Stimulated activated CD4-positive, alpha-beta T cell treated with anti-CD3 and anti-CD28 coated beads, Interleukin-4, amount 100 ng/mL, for 48 hours (primary cell): Measurements from ENCODE around the gene GSTM1.
"Not testable (repeated sequence)": the region's sequence is repeated elsewhere in the genome, so short reads cannot be mapped to it uniquely, and the experiment has no call there.

ENCODE experiments used
- DNase-seq, 2 donors: peaks; one replicate each; pipeline ENCODE4 v3.0.0-alpha.2; 2020; ENCODE audit warnings: low read depth in 2 of 2

GSTM1 gene

DNA sequence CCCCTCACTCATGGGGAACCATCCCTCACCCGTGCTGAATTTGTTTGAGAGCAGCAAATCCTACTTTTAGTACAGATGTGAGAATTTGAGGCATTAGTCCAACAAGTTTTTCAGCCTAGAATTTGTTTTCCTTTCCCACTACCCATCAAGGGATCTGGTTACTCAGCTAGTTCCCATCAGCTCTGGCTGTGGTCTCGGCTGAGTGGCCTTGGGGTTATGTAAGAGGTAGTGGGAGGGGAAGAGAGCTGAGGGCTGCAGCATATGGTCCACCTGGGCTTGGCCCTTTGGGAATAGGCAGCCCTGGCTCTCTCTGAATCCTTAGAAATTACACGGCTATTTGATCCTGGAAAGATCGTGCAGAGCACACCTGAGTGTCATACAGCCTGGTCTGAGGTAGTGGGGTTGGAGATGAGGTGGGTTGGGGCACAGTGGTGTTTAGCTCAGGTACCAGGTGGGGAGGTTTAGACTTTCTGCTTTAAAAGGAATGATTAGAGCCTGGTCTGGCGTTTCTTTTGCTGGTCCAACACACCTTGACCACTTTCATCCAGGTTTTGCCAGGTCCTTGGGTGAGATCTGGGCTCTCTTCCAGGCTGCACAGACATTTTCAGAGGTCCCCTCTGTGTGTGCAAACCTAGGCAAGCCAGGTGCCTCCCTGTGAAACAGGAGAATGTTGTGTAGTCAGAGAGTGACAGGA is 27.5 kb upstream of the GSTM1 start:
- DNase-seq = no peak

GRCh38 chr1:109660691-109661026 is 27.0 kb upstream of the GSTM1 start:
- DNase-seq = not testable (repeated sequence)

GRCh38 chr1:109661391-109661790 is 26.2 kb upstream of the GSTM1 start:
- no peak for DNase-seq

- no peak for DNase-seq
Observed at GRCh38 chr1:109664671-109665070, 22.9 kb upstream of the GSTM1 start.

GRCh38 chr1:109667452-109668122 is 20.0 kb upstream of the GSTM1 start, which contains the start of gene GSTM2:
TSS of gene GSTM2 (plus strand) at chr1:109668057. CDS start at chr1:109668116, 59 bp downstream.
- DNase-seq = peak; percentile 78 to 87

- no peak for DNase-seq
Observed at GRCh38 chr1:109668123-109668775, 19.4 kb upstream of the GSTM1 start.

DNA sequence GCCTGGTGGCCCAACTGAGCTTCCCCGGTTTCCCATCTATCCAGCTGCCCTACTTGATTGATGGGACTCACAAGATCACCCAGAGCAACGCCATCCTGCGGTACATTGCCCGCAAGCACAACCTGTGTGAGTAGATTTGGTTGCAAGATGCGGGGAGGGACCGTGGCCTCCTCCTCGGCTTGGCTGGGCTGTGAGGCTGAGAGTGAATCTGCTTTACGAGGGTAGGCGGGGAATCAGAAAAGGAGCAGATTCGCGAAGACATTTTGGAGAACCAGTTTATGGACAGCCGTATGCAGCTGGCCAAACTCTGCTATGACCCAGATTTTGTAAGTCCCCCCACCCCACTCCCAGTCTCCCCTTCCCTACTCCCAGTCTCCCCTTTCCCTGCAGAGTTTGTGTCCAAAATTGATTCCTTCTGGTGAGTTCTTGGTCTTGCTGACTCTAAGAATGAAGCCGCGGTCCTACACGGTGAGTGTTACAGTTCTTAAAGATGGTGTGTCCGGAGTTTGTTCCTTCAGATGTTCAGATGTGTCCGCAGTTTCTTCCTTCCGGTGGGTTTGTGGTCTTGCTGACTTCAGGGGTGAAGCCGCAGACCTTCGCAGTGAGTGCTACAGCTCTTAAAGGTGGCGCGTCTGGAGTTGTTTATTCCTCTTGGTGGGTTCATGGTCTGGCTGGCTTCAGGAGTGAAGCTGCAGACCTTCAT is 18.2 kb upstream of the GSTM1 start:
- DNase-seq = no peak

GRCh38 chr1:109669949-109670302 is 17.7 kb upstream of the GSTM1 start:
- not testable (repeated sequence) for DNase-seq

DNA sequence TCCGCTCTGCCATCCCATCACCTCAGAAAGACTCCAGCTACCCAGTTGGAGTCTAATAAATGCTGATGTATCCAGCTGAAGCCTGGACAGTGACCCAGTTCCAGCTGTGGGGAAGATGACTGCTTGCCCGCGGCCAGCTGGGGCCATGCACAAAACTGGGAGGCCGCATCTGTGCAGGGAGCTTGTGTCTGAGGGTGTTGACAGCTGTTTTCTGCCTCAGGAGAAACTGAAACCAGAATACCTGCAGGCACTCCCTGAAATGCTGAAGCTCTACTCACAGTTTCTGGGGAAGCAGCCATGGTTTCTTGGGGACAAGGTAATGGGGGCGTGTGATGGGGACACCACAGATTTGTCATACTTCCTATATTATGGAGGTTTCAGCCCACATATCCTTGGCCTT is 16.6 kb upstream of the GSTM1 start:
- DNase-seq = no peak

GRCh38 chr1:109673861-109674260 is 13.8 kb upstream of the GSTM1 start:
- DNase-seq = not testable (repeated sequence)

DNA sequence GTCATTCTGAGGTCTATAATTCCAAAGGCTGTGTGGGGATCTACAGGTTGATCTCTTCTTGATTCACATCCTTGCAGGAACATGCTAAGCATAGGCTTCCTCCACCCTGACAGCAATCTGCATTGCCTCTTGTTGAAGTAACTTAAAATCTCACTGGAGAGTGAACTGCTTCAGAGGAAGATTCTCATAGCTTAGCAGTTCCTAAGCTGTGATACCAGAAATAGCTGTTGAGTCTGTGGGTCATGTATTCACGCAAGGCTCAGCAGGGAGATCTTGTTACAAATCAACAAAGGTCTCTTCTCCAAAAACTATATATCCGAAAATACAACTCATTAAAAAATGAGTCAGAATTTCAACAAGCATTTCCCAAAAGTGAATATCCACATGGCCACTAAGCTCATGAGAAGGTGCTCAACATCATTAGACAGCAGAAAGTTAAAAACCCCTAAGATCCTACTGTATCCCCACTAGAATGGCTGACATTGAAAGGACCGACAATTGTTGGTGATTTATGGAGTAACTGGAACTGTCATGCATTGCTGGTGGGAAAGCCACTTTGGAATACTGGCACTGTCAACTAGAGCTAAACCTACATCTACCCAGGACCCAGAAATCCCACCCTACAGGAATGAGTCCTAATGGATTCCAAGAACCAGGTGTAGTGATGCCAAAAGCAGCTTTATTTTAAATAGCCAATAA is 10.8 kb upstream of the GSTM1 start:
- DNase-seq = not testable (repeated sequence)

GRCh38 chr1:109677459-109677858 is 10.2 kb upstream of the GSTM1 start:
- no peak for DNase-seq

GRCh38 chr1:109678637-109679036 is 9.0 kb upstream of the GSTM1 start:
- DNase-seq = not testable (repeated sequence)

- not testable (repeated sequence) for DNase-seq
Observed at GRCh38 chr1:109684777-109685176, 2.8 kb upstream of the GSTM1 start.

GRCh38 chr1:109685399-109685798 is 2.2 kb upstream of the GSTM1 start:
- DNase-seq = not testable (repeated sequence)

DNA sequence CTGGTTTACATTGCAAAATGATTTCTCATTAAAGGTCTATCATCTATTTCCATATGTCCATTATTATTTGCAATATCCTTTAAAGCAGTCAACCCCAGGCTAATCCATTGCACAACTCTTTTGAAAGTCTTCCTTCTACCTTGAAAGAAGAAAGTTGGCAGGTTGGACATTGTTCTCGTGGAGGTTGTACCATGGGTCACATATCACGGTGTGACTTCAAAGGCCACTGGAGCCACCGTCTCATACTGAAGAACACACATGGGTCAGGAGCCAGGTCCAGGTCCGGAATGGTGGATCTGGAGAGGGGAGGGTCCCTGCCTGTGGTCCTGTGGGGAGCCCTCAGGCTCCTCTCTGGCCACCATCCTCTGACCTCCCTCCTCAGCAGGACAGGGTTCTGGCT is 1.7 kb upstream of the GSTM1 start:
- DNase-seq = not testable (repeated sequence)

DNA sequence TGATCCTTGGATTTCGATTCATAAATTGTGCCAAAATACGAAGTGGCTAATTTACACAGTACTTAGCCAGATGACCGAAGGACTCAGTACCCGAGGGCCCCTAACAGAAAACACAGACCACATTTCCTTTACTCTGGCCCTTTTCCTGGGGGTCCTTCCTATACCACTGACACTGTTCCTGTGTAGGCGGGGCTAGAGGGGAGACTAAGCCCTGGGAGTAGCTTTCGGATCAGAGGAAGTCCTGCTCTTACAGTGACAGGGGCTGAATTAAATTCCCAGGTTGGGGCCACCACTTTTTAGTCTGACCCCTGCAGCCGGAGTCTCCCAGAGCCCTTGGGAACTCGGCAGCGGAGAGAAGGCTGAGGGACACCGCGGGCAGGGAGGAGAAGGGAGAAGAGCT is 508 bp upstream of the GSTM1 start:
- not testable (repeated sequence) for DNase-seq

DNA sequence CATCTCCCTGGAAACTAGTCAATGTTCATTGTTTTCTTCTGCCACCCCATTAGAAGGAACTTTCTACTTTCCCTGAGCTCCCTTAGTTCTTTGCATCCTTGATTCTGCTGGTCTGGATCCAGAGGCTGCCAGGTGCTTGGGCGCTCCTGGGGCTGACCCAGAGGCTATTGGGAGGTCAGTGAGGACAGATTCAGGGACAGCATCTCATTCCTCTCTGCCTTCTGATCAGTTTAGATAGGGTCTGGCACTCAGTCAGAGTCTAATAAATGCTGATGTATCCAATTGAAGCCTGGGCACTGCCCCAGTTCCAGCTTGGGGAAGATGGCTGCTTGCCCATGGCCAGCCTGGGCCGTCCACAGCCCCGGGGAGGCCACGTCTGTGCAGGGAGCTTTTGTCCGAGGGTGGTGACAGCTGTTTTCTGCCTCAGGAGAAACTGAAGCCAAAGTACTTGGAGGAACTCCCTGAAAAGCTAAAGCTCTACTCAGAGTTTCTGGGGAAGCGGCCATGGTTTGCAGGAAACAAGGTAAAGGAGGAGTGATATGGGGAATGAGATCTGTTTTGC is 2.3 kb downstream of the GSTM1 start:
- no peak for DNase-seq

DNA sequence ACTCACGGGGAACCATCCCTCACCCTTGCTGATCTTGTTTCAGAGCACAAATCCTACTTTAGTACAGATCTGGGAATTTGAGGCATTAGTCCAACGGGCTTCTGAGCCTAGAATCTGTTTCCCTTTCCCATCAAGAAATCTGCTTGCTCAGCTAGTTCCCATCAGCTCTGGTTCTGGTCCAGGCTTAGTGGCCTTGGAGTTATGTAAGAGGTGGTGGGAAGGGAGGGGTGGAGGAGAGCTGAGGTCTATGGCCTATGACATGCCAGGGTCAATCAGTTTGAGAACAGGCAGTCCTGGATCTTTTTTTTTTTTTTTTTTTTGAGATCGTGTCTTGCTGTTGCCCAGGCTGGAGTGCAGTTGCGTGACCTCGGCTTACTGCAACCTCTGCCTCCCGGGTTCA is 4.1 kb downstream of the GSTM1 start:
- no peak for DNase-seq

DNA sequence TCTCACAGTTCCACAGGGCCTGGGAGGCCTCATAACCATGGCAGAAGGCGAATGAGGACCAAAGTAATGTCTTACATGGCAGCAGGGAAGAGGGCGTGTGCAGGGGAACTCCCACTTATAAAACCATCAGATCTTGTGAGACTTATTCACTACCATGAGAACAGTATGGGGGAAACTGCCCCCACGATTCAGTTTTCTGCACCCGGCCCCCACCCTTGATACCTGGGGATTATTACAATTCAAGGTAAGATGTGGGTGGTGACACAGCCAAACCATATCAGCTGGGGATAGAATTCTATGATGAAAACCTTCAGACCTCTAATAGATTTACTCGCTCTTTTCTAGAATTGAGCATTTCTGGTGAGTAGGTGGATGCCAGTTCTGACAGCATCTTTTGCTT is 6.8 kb downstream of the GSTM1 start:
- DNase-seq = not testable (repeated sequence)

GRCh38 chr1:109695138-109695537 is 7.5 kb downstream of the GSTM1 start:
- not testable (repeated sequence) for DNase-seq
